Prostate gland (tissue), 2 donors: ENCODE data around the gene BTBD18. TPM values are rescaled to one million over a fixed set of nuclear protein-coding genes. Genes with fewer than 3 reads are reported as not detected.
A peak's percentile ranks its signal among the peaks of the same experiment; 100 is the strongest.
"Not testable (repeated sequence)": the region's sequence is repeated elsewhere in the genome, so short reads cannot be mapped to it uniquely, and the experiment has no call there.

ENCODE experiments used
- DNase-seq: peaks from one replicate; pipeline ENCODE4 v3.0.0-alpha.2; 2019; ENCODE audit warnings: low spot score
- H3K27ac ChIP-seq, 2 donors: fragments of 200-600 bp; sonication (generic); 2 replicates each; pipeline ENCODE4 v1.5.1; 2017 to 2019
- H3K27me3 ChIP-seq: fragments of 200-600 bp; sonication (generic); replicated peaks from 2 replicates; pipeline ENCODE4 v1.5.1; 2019; ENCODE audit not compliant: insufficient read depth
- H3K36me3 ChIP-seq, 2 donors: fragments of 200-600 bp; sonication (generic); 1 replicate in 1 of 2; 2 replicates in 1 of 2; pipeline versions ENCODE4 v1.5.1 to v1.8.1; 2017 to 2019
- H3K4me1 ChIP-seq: fragments of 200-600 bp; sonication (generic); replicated peaks from 2 replicates; pipeline ENCODE4 v1.5.1; 2019
- H3K4me3 ChIP-seq, 2 donors: fragments of 200-600 bp; sonication (generic); 2 replicates each; pipeline ENCODE4 v1.5.1; 2017 to 2019
- H3K9me3 ChIP-seq: fragments of 200-600 bp; sonication (generic); 2 replicates; pipeline ENCODE4 v1.5.1; 2017
- POLR2A ChIP-seq: fragments of 450-650 bp; IDR thresholded peaks from one replicate; pipeline ENCODE4 v1.6.1; 2016; ENCODE audit warnings: antibody characterized with exemption, mild to moderate bottlenecking
- POLR2AphosphoS5 ChIP-seq: sonication (generic); formaldehyde crosslinking; IDR thresholded peaks from one replicate; pipeline ENCODE4 v1.6.1; 2017; ENCODE audit warnings: antibody characterized with exemption
- WGBS: methylation state at CpG from one replicate; pipeline ENCODE4 v1.1.5; 2018; 5-methylcytosine and 5-hydroxymethylcytosine counted together
- intact Hi-C: fragments of 100-400 bp; cut with DNase I; formaldehyde crosslinking; loops from one replicate; pipeline ENCODE4 v1.14.2; 2022
- total RNA-seq, 2 donors: library from RNA; depleted of rRNA; stranded (reverse); fragments of >200 nt; gene quantifications; one replicate each; pipeline ENCODE4 v1.1.0, GENCODE V29; 2016
- TF ChIP-seq, protein P1 (sequence below), 4 experiments: fragments of 200-600 bp in 2 of 4; fragments of 450-650 bp in 2 of 4; sonication (generic) in 2 of 4; IDR thresholded peaks; 1 replicate in 3 of 4; 2 replicates in 1 of 4; pipeline ENCODE4 v1.5.1; 2016 to 2019; ENCODE audit warnings: antibody characterized with exemption in 4 of 4, mild to moderate bottlenecking in 2 of 4, moderate library complexity in 2 of 4

BTBD18 gene
- total RNA-seq, 2 donors from 2014 or later: 1.0 TPM; not detected in 1

DNA sequence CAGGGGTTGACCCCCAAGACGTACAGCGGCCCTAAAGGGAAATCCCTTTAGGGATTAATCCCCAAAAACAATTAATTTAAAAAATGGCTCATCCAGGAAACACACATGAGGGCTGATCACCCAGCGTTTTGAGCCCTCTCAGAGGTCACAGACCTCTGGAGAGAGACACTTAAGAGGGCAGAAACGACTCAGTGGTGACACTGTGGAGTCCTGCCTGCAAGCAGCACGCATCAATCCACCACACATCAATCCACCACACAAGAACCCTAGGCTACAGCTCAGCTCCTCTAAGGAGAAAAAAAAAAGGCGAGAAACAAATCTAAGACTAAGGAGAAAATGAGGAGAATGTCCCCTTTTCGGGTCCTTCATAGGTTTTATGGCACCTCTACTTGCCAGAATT is 22.8 kb downstream of the BTBD18 start:
- Histone ChIP-seq H3K4me1 (no peaks in the 10 kb centered on the region), H3K4me3 (no peak overlapping the region), H3K27ac (no peak overlapping the region), H3K27me3 (no peaks in the 10 kb centered on the region), H3K9me3 (no peaks in the 10 kb centered on the region), H3K36me3 (no peaks in the 10 kb centered on the region)
- TF ChIP-seq, protein P1, sequence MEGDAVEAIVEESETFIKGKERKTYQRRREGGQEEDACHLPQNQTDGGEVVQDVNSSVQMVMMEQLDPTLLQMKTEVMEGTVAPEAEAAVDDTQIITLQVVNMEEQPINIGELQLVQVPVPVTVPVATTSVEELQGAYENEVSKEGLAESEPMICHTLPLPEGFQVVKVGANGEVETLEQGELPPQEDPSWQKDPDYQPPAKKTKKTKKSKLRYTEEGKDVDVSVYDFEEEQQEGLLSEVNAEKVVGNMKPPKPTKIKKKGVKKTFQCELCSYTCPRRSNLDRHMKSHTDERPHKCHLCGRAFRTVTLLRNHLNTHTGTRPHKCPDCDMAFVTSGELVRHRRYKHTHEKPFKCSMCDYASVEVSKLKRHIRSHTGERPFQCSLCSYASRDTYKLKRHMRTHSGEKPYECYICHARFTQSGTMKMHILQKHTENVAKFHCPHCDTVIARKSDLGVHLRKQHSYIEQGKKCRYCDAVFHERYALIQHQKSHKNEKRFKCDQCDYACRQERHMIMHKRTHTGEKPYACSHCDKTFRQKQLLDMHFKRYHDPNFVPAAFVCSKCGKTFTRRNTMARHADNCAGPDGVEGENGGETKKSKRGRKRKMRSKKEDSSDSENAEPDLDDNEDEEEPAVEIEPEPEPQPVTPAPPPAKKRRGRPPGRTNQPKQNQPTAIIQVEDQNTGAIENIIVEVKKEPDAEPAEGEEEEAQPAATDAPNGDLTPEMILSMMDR (IDR thresholded peaks at IDR 0.05): no peak
- no peak for TF ChIP-seq POLR2A
- TF ChIP-seq POLR2AphosphoS5: no peak
- WGBS: 87% methylated on average over 7 of the region's 7 CpGs
- no peak for DNase-seq
- intact Hi-C loops: no loop called here

DNA sequence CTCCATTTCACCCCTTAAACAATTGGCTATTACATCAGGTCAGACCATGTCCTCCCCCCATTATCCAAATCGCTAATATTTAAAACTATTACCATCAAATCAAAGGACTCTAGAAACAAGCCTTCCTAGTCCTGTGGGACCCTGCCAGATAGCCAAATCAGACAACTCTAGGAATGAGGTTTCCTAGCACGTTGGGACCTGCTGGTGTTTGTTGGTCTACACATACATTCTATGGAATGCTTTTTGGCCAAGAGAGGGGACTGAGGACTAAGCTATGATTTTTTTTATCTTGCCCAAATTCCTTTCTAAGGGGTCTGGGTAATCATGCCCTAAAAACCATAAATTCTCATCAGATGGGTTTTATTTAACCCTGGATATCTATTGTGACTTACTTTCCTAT is 24.4 kb downstream of the BTBD18 start:
- Histone ChIP-seq H3K27me3 (no peaks in the 10 kb centered on the region), H3K27ac (no peak overlapping the region), H3K9me3 (no peaks in the 10 kb centered on the region), H3K36me3 (no peaks in the 10 kb centered on the region), H3K4me1 (no peaks in the 10 kb centered on the region), H3K4me3 (no peak overlapping the region)
- WGBS: 35% methylated on average over 2 of the region's 2 CpGs
- intact Hi-C loops: no loop called here
- DNase-seq: no peak
- TF ChIP-seq POLR2AphosphoS5 (no peak), POLR2A (no peak)
- TF ChIP-seq, protein P1 (IDR thresholded peaks at IDR 0.05): no peak

DNA sequence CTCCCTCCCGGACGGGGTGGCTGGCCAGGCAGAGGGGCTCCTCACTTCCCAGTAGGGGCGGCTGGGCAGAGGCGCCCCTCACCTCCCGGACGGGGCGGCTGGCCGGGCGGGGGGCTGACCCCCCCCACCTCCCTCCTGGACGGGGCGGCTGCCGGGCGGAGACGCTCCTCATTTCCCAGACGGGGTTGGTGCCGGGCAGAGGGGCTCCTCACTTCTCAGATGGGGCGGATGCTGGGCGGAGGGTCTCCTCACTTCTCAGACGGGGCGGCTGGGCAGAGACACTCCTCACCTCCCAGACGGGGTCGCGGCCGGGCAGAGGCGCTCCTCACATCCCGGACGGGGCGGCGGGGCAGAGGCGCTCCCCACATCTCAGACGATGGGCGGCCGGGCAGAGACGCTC is 34.9 kb downstream of the BTBD18 start:
- H3K9me3 ChIP-seq, H3K27ac ChIP-seq, H3K27me3 ChIP-seq, H3K4me1 ChIP-seq, H3K36me3 ChIP-seq, H3K4me3 ChIP-seq, DNase-seq, intact Hi-C loops: not testable (repeated sequence)
- 97% methylated on average over 26 of the region's 34 CpGs for WGBS

DNA sequence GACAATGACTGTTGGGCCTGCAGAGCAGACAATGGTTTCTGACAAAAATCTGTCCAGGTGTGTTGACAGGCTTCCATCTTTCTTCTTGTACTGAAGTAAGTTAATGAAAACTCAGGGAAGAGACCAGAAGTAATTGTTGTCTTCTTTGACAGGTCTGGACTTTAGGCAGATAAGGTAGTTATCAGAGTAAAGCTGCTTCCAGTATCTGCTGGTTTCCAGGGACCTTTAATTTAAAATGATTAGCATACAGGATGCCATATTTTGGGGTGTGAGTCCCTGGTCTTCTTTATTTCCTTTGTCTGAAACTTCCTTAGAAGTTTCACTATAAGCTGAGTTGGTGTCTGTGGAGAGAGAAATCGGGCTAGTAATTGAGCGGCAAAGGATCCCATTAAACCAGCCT is 37.8 kb downstream of the BTBD18 start:
- Histone ChIP-seq H3K4me3 (peak overlapping the region; percentile 81 to 96), H3K27me3 (no peaks in the 10 kb centered on the region), H3K36me3 (no peaks in the 10 kb centered on the region), H3K4me1 (peaks cover 2% of the 10 kb centered on the region), H3K27ac (no peak overlapping the region), H3K9me3 (no peaks in the 10 kb centered on the region)
- 92% methylated on average over 2 of the region's 2 CpGs for WGBS
- no peak for DNase-seq
- intact Hi-C loops: loop anchor here (2.0 to 5.0 kb wide), 2 partner anchors 27 to 47 kb away; partner anchors contain the start of genes SELENOH and ZDHHC5
- TF ChIP-seq POLR2A: no peak
- no peak for TF ChIP-seq POLR2AphosphoS5

DNA sequence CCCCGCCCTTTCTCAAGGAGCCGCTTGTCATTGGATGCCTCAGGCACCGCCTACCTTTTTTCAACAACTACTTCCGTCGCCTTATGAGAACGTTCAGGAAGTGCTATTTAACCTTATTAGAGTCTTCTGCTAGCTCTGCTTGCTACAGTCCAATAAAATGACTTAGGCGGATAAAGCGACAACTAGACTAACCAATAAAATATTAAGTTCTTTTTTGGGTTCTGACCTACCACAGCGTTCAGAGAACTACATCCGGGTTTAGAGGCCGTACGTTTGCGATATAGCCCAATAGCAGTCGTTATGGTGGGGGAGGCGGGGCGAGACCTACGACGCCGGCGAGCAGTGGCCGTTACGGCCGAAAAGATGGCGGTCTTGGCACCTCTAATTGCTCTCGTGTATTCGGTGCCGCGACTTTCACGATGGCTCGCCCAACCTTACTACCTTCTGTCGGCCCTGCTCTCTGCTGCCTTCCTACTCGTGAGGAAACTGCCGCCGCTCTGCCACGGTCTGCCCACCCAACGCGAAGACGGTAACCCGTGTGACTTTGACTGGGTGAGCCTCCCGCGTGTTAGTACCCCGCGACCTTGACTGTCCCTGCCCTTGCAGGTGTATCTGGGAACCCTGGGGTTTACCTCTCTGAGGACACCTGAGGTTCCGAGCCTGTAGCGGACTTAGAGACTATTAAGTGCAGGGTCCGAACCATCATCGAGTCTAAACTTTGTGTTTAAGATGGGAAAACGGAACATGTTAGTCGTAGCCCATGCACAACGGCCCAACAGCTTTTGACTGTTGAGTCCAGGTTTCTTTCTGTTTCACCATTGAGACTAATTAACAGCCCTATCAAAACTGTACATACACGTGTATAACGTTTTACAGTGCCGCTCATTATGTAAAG is 39.1 kb downstream of the BTBD18 start, which contains the start of gene TMX2:
TMX2 (plus strand) TSS at position 338 of the 895 bp plus-strand sequence; CDS start at position 364, 26 bp downstream.
- intact Hi-C loops: loop anchor here (2.0 to 5.0 kb wide), 2 partner anchors 28 to 45 kb away; partner anchors contain the start of genes SELENOH and ZDHHC5
- WGBS: under 1% methylated on average over 52 of the region's 53 CpGs
- H3K9me3 ChIP-seq: no peaks in the 10 kb centered on the region

More for the DNA sequence above, 39.1 kb downstream of the BTBD18 start, which contains the start of gene TMX2:
- Histone ChIP-seq H3K4me1 (peaks cover 2% of the 10 kb centered on the region), H3K36me3 (no peaks in the 10 kb centered on the region), H3K27ac (peak within 1 kb of the TSS; percentile 89 to 93), H3K27me3 (no peaks in the 10 kb centered on the region), H3K4me3 (peak within 1 kb of the TSS; percentile 81 to 96)
- TF ChIP-seq POLR2A (no peak), POLR2AphosphoS5 (peak; percentile 93)
- TF ChIP-seq, protein P1 (IDR thresholded peaks at IDR 0.05): no peak
- DNase-seq: peak; percentile 95
